OCI-LY1 (cell line): Measurements from ENCODE around the gene TNS3.

ENCODE experiments used
- H2AFZ ChIP-seq: fragments of 200-600 bp; sonication (generic), shearing (Covaris generic); 2 replicates; pipeline ENCODE4 v1.6.0; 2014; ENCODE audit warnings: antibody characterized with exemption, mild to moderate bottlenecking, low read length
- H3F3A ChIP-seq: fragments of 200-600 bp; sonication (generic), shearing (Covaris generic); 2 replicates; pipeline ENCODE4 v1.6.0; 2014; ENCODE audit warnings: mild to moderate bottlenecking, antibody characterized with exemption, low read length, moderate library complexity; ENCODE audit not compliant: insufficient read depth
- H3K27ac ChIP-seq: fragments of 200-600 bp; sonication (generic); 2 replicates; pipeline ENCODE4 v1.5.1; 2014; ENCODE audit warnings: low read length, mixed run types, mild to moderate bottlenecking, low read depth; ENCODE audit not compliant: poor library complexity, severe bottlenecking
- H3K27me3 ChIP-seq: fragments of 200-600 bp; sonication (generic); 2 replicates; pipeline ENCODE4 v1.6.0; 2014; ENCODE audit warnings: antibody characterized with exemption, mild to moderate bottlenecking, low read length, moderate library complexity; ENCODE audit not compliant: insufficient read depth
- H3K36me3 ChIP-seq: fragments of 200-600 bp; sonication (generic); 2 replicates; pipeline ENCODE4 v1.6.1; 2014; ENCODE audit warnings: mild to moderate bottlenecking, antibody characterized with exemption, low read length, moderate library complexity, mixed read lengths; ENCODE audit not compliant: insufficient read depth
- H3K4me1 ChIP-seq: fragments of 200-600 bp; sonication (generic); 2 replicates; pipeline ENCODE4 v1.5.1; 2014; ENCODE audit warnings: mild to moderate bottlenecking, low read length, moderate library complexity; ENCODE audit not compliant: insufficient read depth, severe bottlenecking
- H3K4me2 ChIP-seq: fragments of 200-600 bp; sonication (generic), shearing (Covaris generic); 2 replicates; pipeline ENCODE4 v1.6.1; 2014; ENCODE audit warnings: low read length
- H3K4me3 ChIP-seq: fragments of 200-600 bp; sonication (generic); 2 replicates; pipeline ENCODE4 v1.5.1; 2014; ENCODE audit warnings: low read length, low read depth, mild to moderate bottlenecking, mixed read lengths; ENCODE audit not compliant: poor library complexity, severe bottlenecking
- H3K79me2 ChIP-seq: fragments of 200-600 bp; shearing (Covaris generic); 2 replicates; pipeline ENCODE4 v1.6.1; 2016; ENCODE audit warnings: mixed run types, low read length, mixed read lengths; ENCODE audit not compliant: insufficient read depth
- H3K9ac ChIP-seq: fragments of 200-600 bp; sonication (generic), shearing (Covaris generic); 2 replicates; pipeline ENCODE4 v1.6.1; 2014; ENCODE audit warnings: mild to moderate bottlenecking, low read length, mixed read lengths
- H3K9me2 ChIP-seq: fragments of 200-600 bp; sonication (generic), shearing (Covaris generic); 2 replicates; pipeline ENCODE4 v1.6.1; 2014; ENCODE audit warnings: low read depth, mild to moderate bottlenecking, low read length, mixed read lengths
- H3K9me3 ChIP-seq: fragments of 200-600 bp; shearing (Covaris generic); 2 replicates; pipeline ENCODE4 v1.6.1; 2014; ENCODE audit warnings: low read length, mixed read lengths
- H4K20me1 ChIP-seq: fragments of 200-600 bp; sonication (generic), shearing (Covaris generic); 2 replicates; pipeline ENCODE4 v1.6.0; 2016; ENCODE audit warnings: mild to moderate bottlenecking, low read length; ENCODE audit not compliant: insufficient read depth
- EZH2 ChIP-seq: fragments of 200-600 bp; sonication (generic), shearing (Covaris generic); IDR thresholded peaks from 2 replicates; pipeline ENCODE4 v1.8.0; 2017; ENCODE audit warnings: borderline replicate concordance, mixed run types, mild to moderate bottlenecking, antibody characterized with exemption, low read length, moderate library complexity, mixed read lengths
- TF ChIP-seq, protein P1 (sequence below): fragments of 200-600 bp; sonication (generic), shearing (Covaris generic); IDR thresholded peaks from 2 replicates; pipeline ENCODE4 v1.5.1; 2017; ENCODE audit warnings: mild to moderate bottlenecking, antibody characterized with exemption, low read length, moderate library complexity, mixed read lengths

The TNS3 gene

DNA sequence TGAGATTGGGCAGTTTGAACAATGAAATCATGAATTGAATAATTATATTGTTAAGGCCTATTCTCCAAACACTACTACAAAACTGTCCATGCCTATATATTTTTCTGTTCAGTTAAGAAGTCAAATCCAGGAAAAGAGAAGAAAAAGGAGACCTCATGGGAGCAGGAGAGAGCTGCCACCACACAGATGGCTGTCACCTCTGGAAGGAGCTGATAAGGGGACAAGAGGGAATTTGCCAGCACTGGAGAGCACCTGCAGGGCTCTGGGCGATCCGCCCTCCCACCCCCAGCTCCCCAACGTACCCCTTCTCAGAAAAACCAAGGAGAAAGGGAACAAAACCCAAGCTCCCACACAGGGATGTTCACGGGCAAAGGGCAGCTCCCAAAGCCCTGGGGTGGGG, 227.8 kb downstream of the TNS3 start:
- Histone ChIP-seq H3K79me2 (no peaks in the 10 kb centered on the region), H3K36me3 (peaks cover 69% of the 10 kb centered on the region), H3F3A (no peaks in the 10 kb centered on the region), H3K9ac (no peak overlapping the region), H3K4me1 (peaks cover 3% of the 10 kb centered on the region), H3K27ac (no peak overlapping the region), H2AFZ (no peak overlapping the region), H3K27me3 (no peaks in the 10 kb centered on the region), H3K9me2 (no peaks in the 10 kb centered on the region), H3K4me3 (no peak overlapping the region), H3K4me2 (no peak overlapping the region), H4K20me1 (no peaks in the 10 kb centered on the region), H3K9me3 (no peaks in the 10 kb centered on the region)
- TF ChIP-seq EZH2, result no peak
- TF ChIP-seq, protein P1, sequence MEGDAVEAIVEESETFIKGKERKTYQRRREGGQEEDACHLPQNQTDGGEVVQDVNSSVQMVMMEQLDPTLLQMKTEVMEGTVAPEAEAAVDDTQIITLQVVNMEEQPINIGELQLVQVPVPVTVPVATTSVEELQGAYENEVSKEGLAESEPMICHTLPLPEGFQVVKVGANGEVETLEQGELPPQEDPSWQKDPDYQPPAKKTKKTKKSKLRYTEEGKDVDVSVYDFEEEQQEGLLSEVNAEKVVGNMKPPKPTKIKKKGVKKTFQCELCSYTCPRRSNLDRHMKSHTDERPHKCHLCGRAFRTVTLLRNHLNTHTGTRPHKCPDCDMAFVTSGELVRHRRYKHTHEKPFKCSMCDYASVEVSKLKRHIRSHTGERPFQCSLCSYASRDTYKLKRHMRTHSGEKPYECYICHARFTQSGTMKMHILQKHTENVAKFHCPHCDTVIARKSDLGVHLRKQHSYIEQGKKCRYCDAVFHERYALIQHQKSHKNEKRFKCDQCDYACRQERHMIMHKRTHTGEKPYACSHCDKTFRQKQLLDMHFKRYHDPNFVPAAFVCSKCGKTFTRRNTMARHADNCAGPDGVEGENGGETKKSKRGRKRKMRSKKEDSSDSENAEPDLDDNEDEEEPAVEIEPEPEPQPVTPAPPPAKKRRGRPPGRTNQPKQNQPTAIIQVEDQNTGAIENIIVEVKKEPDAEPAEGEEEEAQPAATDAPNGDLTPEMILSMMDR, result no peak

DNA sequence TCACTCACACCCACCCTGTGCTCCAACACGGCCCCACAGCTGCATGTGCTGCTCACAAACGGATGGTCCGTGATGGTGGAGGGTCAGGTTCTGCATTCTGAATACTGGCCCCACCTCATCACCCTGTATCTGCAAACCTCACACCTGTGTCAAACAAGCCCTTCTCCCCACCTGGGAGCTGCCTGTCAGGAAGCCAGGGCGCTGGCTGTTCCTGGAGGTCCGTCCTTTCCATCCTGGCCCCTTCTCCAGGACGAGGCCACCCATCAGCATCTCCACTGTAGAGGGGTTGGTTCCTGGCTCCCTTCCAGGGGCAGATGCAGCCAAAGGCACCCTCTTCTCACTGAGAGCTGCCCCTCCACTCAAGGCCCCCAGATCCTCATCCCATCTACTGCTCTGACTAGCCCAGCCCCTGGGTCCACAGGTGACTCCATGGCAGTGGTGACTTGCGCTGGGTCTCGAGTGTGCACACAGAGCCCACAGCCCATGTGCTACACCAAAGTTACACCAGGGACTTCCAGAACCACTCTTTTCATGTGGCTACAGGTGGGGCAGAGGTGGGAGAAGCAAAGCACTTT, 229.4 kb downstream of the TNS3 start:
- H3K4me1 ChIP-seq, result peaks cover 10% of the 10 kb centered on the region
- H3K9ac ChIP-seq, result no peak overlapping the region
- H3K4me2 ChIP-seq, result no peak overlapping the region
- no peaks in the 10 kb centered on the region for H3K9me2 ChIP-seq
- no peaks in the 10 kb centered on the region for H4K20me1 ChIP-seq
- H3K9me3 ChIP-seq, result no peaks in the 10 kb centered on the region
- TF ChIP-seq, protein P1, result no peak
- no peak for TF ChIP-seq EZH2
- peaks cover 61% of the 10 kb centered on the region; the same call in 1 of the 2 replicates for H3K36me3 ChIP-seq
- H3F3A ChIP-seq, result no peaks in the 10 kb centered on the region
- H3K79me2 ChIP-seq, result no peaks in the 10 kb centered on the region
- no peak overlapping the region for H3K4me3 ChIP-seq
- no peaks in the 10 kb centered on the region for H3K27me3 ChIP-seq
- no peak overlapping the region for H3K27ac ChIP-seq
- no peak overlapping the region for H2AFZ ChIP-seq

DNA sequence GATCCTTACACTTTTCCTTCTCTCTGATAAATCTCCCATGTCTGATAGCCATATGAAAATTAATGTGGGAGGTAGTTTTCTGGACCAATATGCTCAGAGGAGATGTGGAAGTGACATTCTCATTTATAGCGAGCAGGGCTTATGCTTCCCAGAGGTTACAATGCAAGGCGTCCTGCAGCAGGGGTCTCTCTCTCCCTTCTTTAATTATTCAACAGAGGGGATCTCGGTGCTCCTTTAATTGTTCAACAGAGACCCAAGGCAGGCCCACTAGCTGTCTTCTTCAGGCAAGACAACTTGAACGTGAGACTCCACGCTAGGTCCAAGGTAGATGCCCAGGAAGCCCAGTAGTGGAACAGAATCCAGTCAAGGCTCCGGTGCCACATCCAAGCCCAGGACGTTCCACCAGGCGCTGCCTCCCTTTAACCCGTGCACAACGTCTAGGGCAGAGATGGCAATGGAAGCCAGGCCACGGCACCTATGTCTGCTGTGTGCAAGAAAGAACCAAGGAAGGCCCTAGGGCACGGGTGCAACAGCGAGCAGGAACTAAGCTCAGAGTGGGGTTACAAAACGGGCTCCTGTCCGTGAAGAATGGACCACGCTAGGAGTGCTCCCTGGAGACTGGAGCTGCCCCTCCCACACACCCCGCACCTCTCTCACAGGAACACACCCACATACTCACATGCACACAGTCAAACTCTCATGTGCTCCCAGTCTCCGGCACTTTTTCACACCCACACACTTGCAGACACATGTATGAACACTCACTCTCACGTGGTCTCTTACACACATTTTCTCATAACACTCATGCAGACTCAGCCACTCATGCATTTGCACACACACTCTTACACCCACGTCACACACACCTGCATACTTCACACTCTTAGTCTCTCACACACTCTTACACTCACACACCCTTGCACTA, 230.4 kb downstream of the TNS3 start:
- Histone ChIP-seq H3K4me3 (no peak overlapping the region), H3K27ac (no peak overlapping the region), H3K4me2 (no peak overlapping the region), H3K4me1 (peaks cover 10% of the 10 kb centered on the region), H4K20me1 (no peaks in the 10 kb centered on the region), H3K79me2 (no peaks in the 10 kb centered on the region), H3K9me3 (no peaks in the 10 kb centered on the region), H3K27me3 (no peaks in the 10 kb centered on the region), H3K9me2 (no peaks in the 10 kb centered on the region), H3K36me3 (peaks cover 60% of the 10 kb centered on the region; the same call in 1 of the 2 replicates), H2AFZ (no peak overlapping the region), H3F3A (no peaks in the 10 kb centered on the region), H3K9ac (no peak overlapping the region)
- no peak for TF ChIP-seq EZH2
- TF ChIP-seq, protein P1, result peak; percentile 33
